H1 (cell line): ENCODE data around the gene SLIT3.

Experiments used
- CBX5 ChIP-seq: fragments of 300-800, 300-1000 bp; sonication (generic); IDR thresholded peaks from 2 replicates; pipeline ENCODE4 v1.7.1; 2016; ENCODE audit warnings: antibody characterized with exemption, low read length, low read depth
- CTCF ChIP-seq, 3 experiments: IDR thresholded peaks; 1 replicate in 2 of 3; 2 replicates in 1 of 3; pipeline versions ENCODE4 v1.5.1 to v1.6.1; 2011; ENCODE audit warnings: low read length in 3 of 3, mild to moderate bottlenecking in 3 of 3, inconsistent platforms in 2 of 3, low read depth in 1 of 3, moderate library complexity in 1 of 3; ENCODE audit not compliant: insufficient read depth in 1 of 3; ENCODE audit errors: control extremely low read depth in 1 of 3
- EZH2 ChIP-seq: fragments of 200-600 bp; sonication (generic); IDR thresholded peaks from 2 replicates; pipeline ENCODE4 v1.7.1; 2012; ENCODE audit warnings: low read depth, mild to moderate bottlenecking, moderate library complexity, low read length, inconsistent platforms; ENCODE audit not compliant: severe bottlenecking
- GABPA ChIP-seq: IDR thresholded peaks from 2 replicates; pipeline ENCODE4 v1.6.1; 2011; ENCODE audit warnings: mild to moderate bottlenecking, low read length, moderate library complexity, borderline replicate concordance; ENCODE audit not compliant: insufficient read depth
- RAD21 ChIP-seq, 2 experiments: IDR thresholded peaks in 1 of 2; conservative IDR thresholded peaks in 1 of 2; 2 replicates each; pipeline ENCODE4 v1.6.1; 2011; ENCODE audit warnings: low read depth in 2 of 2, low read length in 2 of 2, improper control_type of control experiment in 1 of 2, inconsistent platforms in 1 of 2, mild to moderate bottlenecking in 1 of 2, moderate library complexity in 1 of 2
- SIN3A ChIP-seq, 2 experiments: IDR thresholded peaks in 1 of 2; conservative IDR thresholded peaks in 1 of 2; 2 replicates each; pipeline ENCODE4 v1.6.1; 2011 to 2012; ENCODE audit warnings: low read length in 2 of 2, improper control_type of control experiment in 1 of 2, low read depth in 1 of 2, mild to moderate bottlenecking in 1 of 2
- SP1 ChIP-seq: IDR thresholded peaks from 2 replicates; pipeline ENCODE4 v1.6.1; 2011; ENCODE audit warnings: low read depth, low read length
- TAF1 ChIP-seq: IDR thresholded peaks from 2 replicates; pipeline ENCODE4 v1.6.1; 2011; ENCODE audit warnings: mild to moderate bottlenecking, low read depth, low read length
- TF ChIP-seq, protein P1 (sequence below): IDR thresholded peaks from 2 replicates; pipeline ENCODE4 v1.6.1; 2012; ENCODE audit warnings: inconsistent platforms
- TF ChIP-seq, protein P2 (sequence below): IDR thresholded peaks from 2 replicates; pipeline ENCODE4 v1.6.1; 2012; ENCODE audit warnings: inconsistent platforms

GRCh38 chr5:169229342-169229892, 71.5 kb downstream of the SLIT3 start:
- TF ChIP-seq CTCF (IDR thresholded peaks at IDR 0.05; ENCODE audit: control extremely low read depth in 1 of 3, insufficient read depth in 1 of 3, low read depth in 1 of 3, low read length in 3 of 3): no peak
- TF ChIP-seq SIN3A (conservative IDR thresholded peaks at IDR 0.05 in 1 of 2, IDR thresholded peaks at IDR 0.05 in 1 of 2; ENCODE audit: low read depth in 1 of 2, low read length in 2 of 2): no peak
- TF ChIP-seq SP1: no peak
- TF ChIP-seq, protein P1, sequence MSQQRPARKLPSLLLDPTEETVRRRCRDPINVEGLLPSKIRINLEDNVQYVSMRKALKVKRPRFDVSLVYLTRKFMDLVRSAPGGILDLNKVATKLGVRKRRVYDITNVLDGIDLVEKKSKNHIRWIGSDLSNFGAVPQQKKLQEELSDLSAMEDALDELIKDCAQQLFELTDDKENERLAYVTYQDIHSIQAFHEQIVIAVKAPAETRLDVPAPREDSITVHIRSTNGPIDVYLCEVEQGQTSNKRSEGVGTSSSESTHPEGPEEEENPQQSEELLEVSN: no peak
- TF ChIP-seq EZH2: no peak
- TF ChIP-seq RAD21 (IDR thresholded peaks at IDR 0.05 in 1 of 2, conservative IDR thresholded peaks at IDR 0.05 in 1 of 2; ENCODE audit: low read depth in 2 of 2, low read length in 2 of 2): no peak
- no peak for TF ChIP-seq CBX5
- TF ChIP-seq, protein P2, sequence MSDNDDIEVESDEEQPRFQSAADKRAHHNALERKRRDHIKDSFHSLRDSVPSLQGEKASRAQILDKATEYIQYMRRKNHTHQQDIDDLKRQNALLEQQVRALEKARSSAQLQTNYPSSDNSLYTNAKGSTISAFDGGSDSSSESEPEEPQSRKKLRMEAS: no peak
- TF ChIP-seq TAF1: no peak
- TF ChIP-seq GABPA: no peak
